Measurements from ENCODE around the gene NAP1L4.

DNA sequence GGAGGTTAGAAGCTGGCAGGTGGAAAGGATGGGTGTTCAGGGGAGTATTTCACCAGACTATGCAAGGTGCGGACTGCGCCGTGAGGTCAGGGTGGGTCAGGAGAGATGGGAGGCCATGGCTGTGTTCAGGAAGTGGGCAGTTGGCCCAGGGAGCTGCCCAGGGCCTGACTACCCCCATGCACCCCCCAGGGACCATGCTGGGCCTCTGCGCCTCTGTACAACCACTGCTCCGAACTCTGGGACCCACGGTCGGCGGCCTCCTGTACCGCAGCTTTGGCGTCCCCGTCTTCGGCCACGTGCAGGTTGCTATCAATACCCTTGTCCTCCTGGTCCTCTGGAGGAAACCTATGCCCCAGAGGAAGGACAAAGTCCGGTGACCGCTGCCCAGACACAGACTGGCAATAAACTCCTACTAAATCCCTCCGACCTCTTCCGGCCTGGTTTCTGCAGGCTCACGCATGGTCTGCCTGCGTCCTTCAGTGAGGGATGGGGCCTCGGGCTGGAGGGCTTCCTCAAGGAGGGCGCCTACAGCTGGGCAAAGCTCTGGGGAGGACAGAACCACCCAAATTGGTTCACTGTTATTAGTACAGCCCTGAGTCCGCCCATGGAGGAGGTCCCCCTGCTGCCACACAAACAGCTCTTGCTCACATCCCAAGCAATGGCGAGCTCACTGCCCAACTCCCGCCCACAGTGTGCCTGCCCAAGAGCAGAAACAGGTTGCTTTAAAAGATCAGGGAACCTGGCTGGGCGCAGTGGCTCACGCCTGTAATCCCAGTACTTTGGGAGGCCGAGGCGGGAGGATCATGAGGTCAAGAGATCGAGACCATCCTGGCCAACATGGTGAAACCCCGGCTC is 67.1 kb downstream of the NAP1L4 start:
- no peak for TF ChIP-seq EZH2phosphoT487 (IDR thresholded peaks at IDR 0.05; ENCODE audit: low read depth)
- TF ChIP-seq, protein P1, sequence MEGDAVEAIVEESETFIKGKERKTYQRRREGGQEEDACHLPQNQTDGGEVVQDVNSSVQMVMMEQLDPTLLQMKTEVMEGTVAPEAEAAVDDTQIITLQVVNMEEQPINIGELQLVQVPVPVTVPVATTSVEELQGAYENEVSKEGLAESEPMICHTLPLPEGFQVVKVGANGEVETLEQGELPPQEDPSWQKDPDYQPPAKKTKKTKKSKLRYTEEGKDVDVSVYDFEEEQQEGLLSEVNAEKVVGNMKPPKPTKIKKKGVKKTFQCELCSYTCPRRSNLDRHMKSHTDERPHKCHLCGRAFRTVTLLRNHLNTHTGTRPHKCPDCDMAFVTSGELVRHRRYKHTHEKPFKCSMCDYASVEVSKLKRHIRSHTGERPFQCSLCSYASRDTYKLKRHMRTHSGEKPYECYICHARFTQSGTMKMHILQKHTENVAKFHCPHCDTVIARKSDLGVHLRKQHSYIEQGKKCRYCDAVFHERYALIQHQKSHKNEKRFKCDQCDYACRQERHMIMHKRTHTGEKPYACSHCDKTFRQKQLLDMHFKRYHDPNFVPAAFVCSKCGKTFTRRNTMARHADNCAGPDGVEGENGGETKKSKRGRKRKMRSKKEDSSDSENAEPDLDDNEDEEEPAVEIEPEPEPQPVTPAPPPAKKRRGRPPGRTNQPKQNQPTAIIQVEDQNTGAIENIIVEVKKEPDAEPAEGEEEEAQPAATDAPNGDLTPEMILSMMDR (IDR thresholded peaks at IDR 0.05; ENCODE audit: low read depth, low read length) = no peak

Measured in OCI-LY3 (cell line).